Measurements from ENCODE around the gene ZNF23.

GRCh38 chr16:71480956-71481355, 18.9 kb upstream of the ZNF23 start:
- TF ChIP-seq GABPA (IDR thresholded peaks at IDR 0.05; ENCODE audit: low read depth) = no peak
- TF ChIP-seq CEBPB (IDR thresholded peaks at IDR 0.05; ENCODE audit: borderline replicate concordance in 1 of 2, low read depth in 2 of 2, low read length in 2 of 2) = no peak
- TF ChIP-seq, protein P1, sequence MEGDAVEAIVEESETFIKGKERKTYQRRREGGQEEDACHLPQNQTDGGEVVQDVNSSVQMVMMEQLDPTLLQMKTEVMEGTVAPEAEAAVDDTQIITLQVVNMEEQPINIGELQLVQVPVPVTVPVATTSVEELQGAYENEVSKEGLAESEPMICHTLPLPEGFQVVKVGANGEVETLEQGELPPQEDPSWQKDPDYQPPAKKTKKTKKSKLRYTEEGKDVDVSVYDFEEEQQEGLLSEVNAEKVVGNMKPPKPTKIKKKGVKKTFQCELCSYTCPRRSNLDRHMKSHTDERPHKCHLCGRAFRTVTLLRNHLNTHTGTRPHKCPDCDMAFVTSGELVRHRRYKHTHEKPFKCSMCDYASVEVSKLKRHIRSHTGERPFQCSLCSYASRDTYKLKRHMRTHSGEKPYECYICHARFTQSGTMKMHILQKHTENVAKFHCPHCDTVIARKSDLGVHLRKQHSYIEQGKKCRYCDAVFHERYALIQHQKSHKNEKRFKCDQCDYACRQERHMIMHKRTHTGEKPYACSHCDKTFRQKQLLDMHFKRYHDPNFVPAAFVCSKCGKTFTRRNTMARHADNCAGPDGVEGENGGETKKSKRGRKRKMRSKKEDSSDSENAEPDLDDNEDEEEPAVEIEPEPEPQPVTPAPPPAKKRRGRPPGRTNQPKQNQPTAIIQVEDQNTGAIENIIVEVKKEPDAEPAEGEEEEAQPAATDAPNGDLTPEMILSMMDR (IDR thresholded peaks at IDR 0.05 in 2 of 3, conservative IDR thresholded peaks at IDR 0.05 in 1 of 3; ENCODE audit: control insufficient read depth in 2 of 3, extremely low read depth in 1 of 3, insufficient read depth in 1 of 3, low read depth in 3 of 3, low read length in 3 of 3) = no peak
- TF ChIP-seq RFX5 (IDR thresholded peaks at IDR 0.05; ENCODE audit: low read depth, low read length) = no peak
- TF ChIP-seq EZH2 (IDR thresholded peaks at IDR 0.05; ENCODE audit: borderline replicate concordance, control insufficient read depth, low read depth, low read length) = no peak
- no peak for TF ChIP-seq NFYB (IDR thresholded peaks at IDR 0.05; ENCODE audit: insufficient read depth, low read depth, low read length)
- TF ChIP-seq CBX3 (IDR thresholded peaks at IDR 0.05; ENCODE audit: borderline replicate concordance, low read depth) = no peak
- TF ChIP-seq YY1 (IDR thresholded peaks at IDR 0.05; ENCODE audit: low read depth, low read length) = no peak
- TF ChIP-seq ZNF687 (IDR thresholded peaks at IDR 0.05) = no peak

All from GM12878 (cell line).